OCI-LY7 (cell line): Measurements from ENCODE around the gene PRTN3. TPM values are rescaled to one million over a fixed set of nuclear protein-coding genes. Genes with fewer than 3 reads are reported as not detected.

Source experiments
- BruUV-seq: library from RNA; stranded (reverse); fragments of 400-500 nt; replicated peaks from 2 replicates; lab custom pipeline; 2021; lab: Mats Ljungman, UMichigan
- CTCF ChIA-PET: fragments of 300-600 bp; sonication (Branson Sonifier 250); formaldehyde crosslinking; loops from one replicate; lab custom pipeline; 2022; ENCODE audit warnings: antibody characterized with exemption; ENCODE audit not compliant: unreplicated experiment; lab: Charles Lee
- POLR2A ChIA-PET: fragments of 300-600 bp; sonication (Branson Sonifier 250); formaldehyde crosslinking; loops from one replicate; lab custom pipeline; 2022; ENCODE audit warnings: antibody characterized with exemption; lab: Charles Lee
- DNase-seq: peaks from one replicate; pipeline ENCODE4 v3.0.0-alpha.2; 2015; ENCODE audit warnings: low spot score
- H2AFZ ChIP-seq: fragments of 200-600 bp; sonication (generic), shearing (Covaris generic); 2 replicates; pipeline ENCODE4 v1.6.1; 2014; ENCODE audit warnings: mild to moderate bottlenecking, antibody characterized with exemption, low read length, moderate library complexity
- H3K27ac ChIP-seq: fragments of 200-600 bp; sonication (generic); 2 replicates; pipeline ENCODE4 v1.5.1; 2014; ENCODE audit warnings: mixed run types, low read depth, mild to moderate bottlenecking, moderate library complexity, low read length, inconsistent platforms; ENCODE audit not compliant: poor library complexity, severe bottlenecking
- H3K36me3 ChIP-seq: fragments of 200-600 bp; sonication (generic); 2 replicates; pipeline ENCODE4 v1.6.1; 2014; ENCODE audit warnings: mild to moderate bottlenecking, antibody characterized with exemption, low read length, moderate library complexity, mixed read lengths; ENCODE audit not compliant: insufficient read depth
- H3K4me1 ChIP-seq: fragments of 200-600 bp; sonication (generic); 2 replicates; pipeline ENCODE4 v1.5.1; 2014; ENCODE audit warnings: mild to moderate bottlenecking, low read length; ENCODE audit not compliant: insufficient read depth, poor library complexity, severe bottlenecking
- H3K4me2 ChIP-seq: fragments of 200-600 bp; sonication (generic); 2 replicates; pipeline ENCODE4 v1.6.1; 2014; ENCODE audit warnings: mild to moderate bottlenecking, low read length
- H3K4me3 ChIP-seq: fragments of 200-600 bp; sonication (generic); 2 replicates; pipeline ENCODE4 v1.5.1; 2014; ENCODE audit warnings: mild to moderate bottlenecking, low read depth, low read length; ENCODE audit not compliant: poor library complexity, severe bottlenecking
- H3K79me2 ChIP-seq: fragments of 200-600 bp; sonication (generic); 2 replicates; pipeline ENCODE4 v1.6.1; 2016; ENCODE audit warnings: low read depth, mild to moderate bottlenecking, low read length, moderate library complexity, mixed read lengths; ENCODE audit not compliant: insufficient read depth
- H3K9me2 ChIP-seq: fragments of 200-600 bp; sonication (generic); 2 replicates; pipeline ENCODE4 v1.6.1; 2016; ENCODE audit warnings: mild to moderate bottlenecking, low read length, mixed read lengths; ENCODE audit not compliant: insufficient read depth
- H3K9me3 ChIP-seq: fragments of 200-600 bp; sonication (generic); 2 replicates; pipeline ENCODE4 v1.6.1; 2014; ENCODE audit warnings: mild to moderate bottlenecking, mixed run types, low read length, mixed read lengths
- H4K20me1 ChIP-seq: fragments of 200-600 bp; sonication (generic); 2 replicates; pipeline ENCODE4 v1.6.1; 2014; ENCODE audit warnings: mild to moderate bottlenecking, antibody characterized with exemption, low read length, moderate library complexity, mixed read lengths; ENCODE audit not compliant: insufficient read depth
- EZH2phosphoT487 ChIP-seq: fragments of 200-600 bp; sonication (generic); IDR thresholded peaks from 2 replicates; pipeline ENCODE4 v1.6.1; 2018; ENCODE audit warnings: low read depth, borderline replicate concordance, mild to moderate bottlenecking, mixed run types, antibody characterized with exemption, low read length, moderate library complexity, mixed read lengths
- intact Hi-C: fragments of 100-400 bp; cut with micrococcal nuclease; formaldehyde crosslinking; loops from one replicate; pipeline ENCODE4 v1.10.0; 2022; ENCODE audit not compliant: unreplicated experiment
- total RNA-seq, 2 experiments: library from RNA; depleted of rRNA in 1 of 2; stranded (reverse); fragments of >200 nt in 1 of 2; shearing (Covaris generic) in 1 of 2; gene quantifications; 2 replicates each; pipeline ENCODE4 v1.2.3, GENCODE V29; 2014 to 2022
- TF ChIP-seq, protein P1 (sequence below): fragments of 200-600 bp; sonication (generic); conservative IDR thresholded peaks from 2 replicates; pipeline ENCODE4 v1.5.1; 2014; ENCODE audit warnings: mild to moderate bottlenecking, antibody characterized with exemption, low read length, moderate library complexity, mixed read lengths

Gene PRTN3
- total RNA-seq, 2 experiments from 2014 or later = not detected

DNA sequence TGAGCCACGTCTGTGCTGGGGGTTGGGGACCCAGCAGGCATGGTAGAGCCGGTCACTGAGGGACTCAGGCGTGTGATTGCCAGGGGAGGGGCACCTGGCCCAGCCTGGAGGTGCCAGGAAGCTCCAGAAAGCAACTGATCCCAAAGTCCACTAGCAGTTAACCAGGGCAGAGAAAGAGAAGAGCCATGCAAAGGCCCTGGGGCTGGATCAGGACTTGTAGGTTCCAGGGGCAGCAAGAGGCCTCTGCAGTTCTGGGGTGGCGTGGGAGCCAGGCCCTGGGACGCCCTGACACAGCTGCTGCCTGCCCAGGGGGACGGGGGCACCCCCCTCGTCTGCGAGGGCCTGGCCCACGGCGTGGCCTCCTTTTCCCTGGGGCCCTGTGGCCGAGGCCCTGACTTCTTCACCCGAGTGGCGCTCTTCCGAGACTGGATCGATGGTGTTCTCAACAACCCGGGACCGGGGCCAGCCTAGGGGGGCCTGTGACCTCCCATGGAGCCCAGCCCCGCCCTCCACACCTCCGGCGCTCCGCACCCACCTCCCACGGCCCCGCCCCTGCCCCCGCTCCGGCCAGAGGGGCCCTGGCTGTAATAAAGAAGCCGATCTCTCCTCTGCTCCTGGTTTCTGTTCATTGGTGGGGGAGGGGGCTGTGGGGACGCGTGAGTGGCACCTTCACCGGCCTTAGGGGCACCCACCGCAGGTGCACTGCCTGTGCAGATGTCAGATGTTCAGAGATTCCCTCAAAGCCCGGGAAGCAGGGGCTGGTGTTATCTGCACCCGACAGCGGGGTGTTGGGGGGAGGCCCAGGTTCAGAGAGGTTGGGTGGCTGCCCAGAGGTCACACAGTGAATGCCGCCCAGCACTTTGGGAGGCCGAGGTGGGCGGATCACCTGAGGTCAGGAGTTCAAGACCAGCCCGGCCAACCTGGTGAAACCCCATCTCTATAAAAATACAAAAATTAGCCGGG lies 9.1 kb upstream of the PRTN3 start:
- no TSS peak for BruUV-seq
- intact Hi-C loops = no loop called here

DNA sequence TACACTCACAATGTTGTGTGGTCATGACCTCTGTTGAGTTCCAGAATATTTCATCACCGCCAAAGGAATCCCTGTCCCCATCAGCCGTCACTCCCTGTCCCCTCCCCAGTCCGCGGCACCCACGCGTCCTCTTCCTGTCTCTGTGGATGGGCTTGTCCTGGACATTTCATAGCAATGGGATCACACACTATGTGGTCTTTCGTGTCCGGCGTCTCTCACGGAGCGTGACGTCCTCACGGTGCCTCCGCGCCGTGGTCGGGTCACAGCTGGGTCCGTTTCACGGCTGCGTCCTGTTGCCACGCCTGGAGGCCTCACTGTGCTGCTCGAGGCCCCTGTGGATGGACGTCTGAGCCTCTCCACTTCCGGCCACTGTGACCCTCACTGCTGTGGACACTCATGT lies 6.6 kb upstream of the PRTN3 start:
- H4K20me1 ChIP-seq = no peaks in the 10 kb centered on the region
- H3K36me3 ChIP-seq = no peaks in the 10 kb centered on the region
- H3K9me2 ChIP-seq = no peaks in the 10 kb centered on the region
- no peak for TF ChIP-seq EZH2phosphoT487
- TF ChIP-seq, protein P1, sequence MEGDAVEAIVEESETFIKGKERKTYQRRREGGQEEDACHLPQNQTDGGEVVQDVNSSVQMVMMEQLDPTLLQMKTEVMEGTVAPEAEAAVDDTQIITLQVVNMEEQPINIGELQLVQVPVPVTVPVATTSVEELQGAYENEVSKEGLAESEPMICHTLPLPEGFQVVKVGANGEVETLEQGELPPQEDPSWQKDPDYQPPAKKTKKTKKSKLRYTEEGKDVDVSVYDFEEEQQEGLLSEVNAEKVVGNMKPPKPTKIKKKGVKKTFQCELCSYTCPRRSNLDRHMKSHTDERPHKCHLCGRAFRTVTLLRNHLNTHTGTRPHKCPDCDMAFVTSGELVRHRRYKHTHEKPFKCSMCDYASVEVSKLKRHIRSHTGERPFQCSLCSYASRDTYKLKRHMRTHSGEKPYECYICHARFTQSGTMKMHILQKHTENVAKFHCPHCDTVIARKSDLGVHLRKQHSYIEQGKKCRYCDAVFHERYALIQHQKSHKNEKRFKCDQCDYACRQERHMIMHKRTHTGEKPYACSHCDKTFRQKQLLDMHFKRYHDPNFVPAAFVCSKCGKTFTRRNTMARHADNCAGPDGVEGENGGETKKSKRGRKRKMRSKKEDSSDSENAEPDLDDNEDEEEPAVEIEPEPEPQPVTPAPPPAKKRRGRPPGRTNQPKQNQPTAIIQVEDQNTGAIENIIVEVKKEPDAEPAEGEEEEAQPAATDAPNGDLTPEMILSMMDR = no peak
- no TSS peak for BruUV-seq
- no peak overlapping the region for H3K4me2 ChIP-seq
- H2AFZ ChIP-seq = no peak overlapping the region
- no peaks in the 10 kb centered on the region for H3K9me3 ChIP-seq
- ChIA-PET POLR2A (no interaction called here), CTCF (no interaction called here)
- no peak overlapping the region for H3K27ac ChIP-seq
- H3K4me1 ChIP-seq = no peaks in the 10 kb centered on the region
- intact Hi-C loops = no loop called here
- DNase-seq = no peak
- no peaks in the 10 kb centered on the region for H3K79me2 ChIP-seq
- H3K4me3 ChIP-seq = no peak overlapping the region

More for the DNA sequence above, 9.1 kb upstream of the PRTN3 start:
- no peak overlapping the region for H3K4me3 ChIP-seq
- ChIA-PET CTCF (no interaction called here), POLR2A (no interaction called here)
- H4K20me1 ChIP-seq = no peaks in the 10 kb centered on the region
- no peaks in the 10 kb centered on the region for H3K9me2 ChIP-seq
- DNase-seq = no peak
- H3K4me1 ChIP-seq = no peaks in the 10 kb centered on the region
- H2AFZ ChIP-seq = no peak overlapping the region
- H3K9me3 ChIP-seq = no peaks in the 10 kb centered on the region
- TF ChIP-seq EZH2phosphoT487 = no peak
- TF ChIP-seq, protein P1 = no peak
- H3K79me2 ChIP-seq = no peaks in the 10 kb centered on the region
- no peaks in the 10 kb centered on the region for H3K36me3 ChIP-seq
- H3K27ac ChIP-seq = no peak overlapping the region
- no peak overlapping the region for H3K4me2 ChIP-seq
